ENCODE data around the gene LRRC63. TPM values are rescaled to one million over a fixed set of nuclear protein-coding genes. Genes with fewer than 3 reads are reported as not detected.

LRRC63 gene
- total and polyA plus RNA-seq, 2 of the 4 experiments (the other 2 are of a cell fraction): not detected

- DNase-seq: no peak
- H2AK5ac ChIP-seq (ENCODE audit: low read depth, low read length): no peak overlapping the region
- no peak overlapping the region for H3K23ac ChIP-seq (ENCODE audit: low read depth, low read length)
- ATAC-seq (ENCODE audit: low read depth): no peak
- no peak overlapping the region for H2AFZ ChIP-seq (replicated peaks; ENCODE audit: low read length, poor library complexity)
- no peaks in the 10 kb centered on the region for H3K9me3 ChIP-seq (ENCODE audit: control insufficient read depth, insufficient read depth, low read length)
- TF ChIP-seq RFX5 (IDR thresholded peaks at IDR 0.05; ENCODE audit: low read depth, low read length): no peak
- TF ChIP-seq CEBPB (IDR thresholded peaks at IDR 0.05; ENCODE audit: low read depth, low read length): no peak
- TF ChIP-seq SMC3 (IDR thresholded peaks at IDR 0.05; ENCODE audit: low read depth, low read length): no peak
- TF ChIP-seq POLR2A (IDR thresholded peaks at IDR 0.05; ENCODE audit: low read depth, low read length): no peak
- TF ChIP-seq, protein P1, sequence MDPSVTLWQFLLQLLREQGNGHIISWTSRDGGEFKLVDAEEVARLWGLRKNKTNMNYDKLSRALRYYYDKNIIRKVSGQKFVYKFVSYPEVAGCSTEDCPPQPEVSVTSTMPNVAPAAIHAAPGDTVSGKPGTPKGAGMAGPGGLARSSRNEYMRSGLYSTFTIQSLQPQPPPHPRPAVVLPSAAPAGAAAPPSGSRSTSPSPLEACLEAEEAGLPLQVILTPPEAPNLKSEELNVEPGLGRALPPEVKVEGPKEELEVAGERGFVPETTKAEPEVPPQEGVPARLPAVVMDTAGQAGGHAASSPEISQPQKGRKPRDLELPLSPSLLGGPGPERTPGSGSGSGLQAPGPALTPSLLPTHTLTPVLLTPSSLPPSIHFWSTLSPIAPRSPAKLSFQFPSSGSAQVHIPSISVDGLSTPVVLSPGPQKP (IDR thresholded peaks at IDR 0.05; ENCODE audit: borderline replicate concordance, low read depth, low read length): no peak
- TF ChIP-seq MAZ (IDR thresholded peaks at IDR 0.05; ENCODE audit: borderline replicate concordance, low read depth, low read length): no peak
- no peak for TF ChIP-seq MAFK (IDR thresholded peaks at IDR 0.05; ENCODE audit: low read depth, low read length)
- no peak for TF ChIP-seq MXI1 (IDR thresholded peaks at IDR 0.05; ENCODE audit: borderline replicate concordance, low read depth, low read length)
- TF ChIP-seq BHLHE40 (IDR thresholded peaks at IDR 0.05; ENCODE audit: low read depth, low read length): no peak
- TF ChIP-seq FOS (IDR thresholded peaks at IDR 0.05; ENCODE audit: low read depth, low read length): no peak
- TF ChIP-seq RAD21 (IDR thresholded peaks at IDR 0.05; ENCODE audit: low read length): no peak
- no peak for TF ChIP-seq CHD1 (IDR thresholded peaks at IDR 0.05; ENCODE audit: low read depth, low read length)
- no peak for TF ChIP-seq RCOR1 (IDR thresholded peaks at IDR 0.05; ENCODE audit: insufficient replicate concordance, low read length)
- TF ChIP-seq, protein P2, sequence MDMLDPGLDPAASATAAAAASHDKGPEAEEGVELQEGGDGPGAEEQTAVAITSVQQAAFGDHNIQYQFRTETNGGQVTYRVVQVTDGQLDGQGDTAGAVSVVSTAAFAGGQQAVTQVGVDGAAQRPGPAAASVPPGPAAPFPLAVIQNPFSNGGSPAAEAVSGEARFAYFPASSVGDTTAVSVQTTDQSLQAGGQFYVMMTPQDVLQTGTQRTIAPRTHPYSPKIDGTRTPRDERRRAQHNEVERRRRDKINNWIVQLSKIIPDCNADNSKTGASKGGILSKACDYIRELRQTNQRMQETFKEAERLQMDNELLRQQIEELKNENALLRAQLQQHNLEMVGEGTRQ (IDR thresholded peaks at IDR 0.05; ENCODE audit: low read depth, low read length): no peak
- no peak for TF ChIP-seq CTCF (conservative IDR thresholded peaks at IDR 0.05; ENCODE audit: low read depth, low read length)
- TF ChIP-seq NFE2L2 (IDR thresholded peaks at IDR 0.05; ENCODE audit: low read depth, low read length): no peak
- no peak overlapping the region for H3K4me2 ChIP-seq (ENCODE audit: low read depth, low read length)
- ChIA-PET CTCF (no interaction called here), POLR2A (ENCODE audit: unreplicated experiment) (no interaction called here)
- no peak overlapping the region for H3K9ac ChIP-seq (ENCODE audit: low read depth, low read length)
- no peak overlapping the region for H4K5ac ChIP-seq (ENCODE audit: low read depth, low read length)
- peaks cover 2% of the 10 kb centered on the region; the same call in 1 of the 2 replicates for H3K27me3 ChIP-seq (ENCODE audit: control insufficient read depth, insufficient read depth, low read length)
- no peak overlapping the region for H3K14ac ChIP-seq (replicated peaks; ENCODE audit: low read depth, low read length)
- dilution Hi-C loops (cut with HindIII; ENCODE audit: low sequenced_read_pairs, unreplicated experiment): no loop called here
- H4K8ac ChIP-seq (ENCODE audit: low read depth in 2 of 2, low read length in 2 of 2): no peak overlapping the region
- no peaks in the 10 kb centered on the region for H3K9me1 ChIP-seq (ENCODE audit: insufficient read depth, low read length)
- H3K18ac ChIP-seq (ENCODE audit: low read depth, low read length): no peak overlapping the region
- no peak overlapping the region for H2BK20ac ChIP-seq (ENCODE audit: low read depth, low read length)
- no peak overlapping the region for H3K56ac ChIP-seq (ENCODE audit: extremely low read depth, insufficient read depth, low read length)
- H3K36me3 ChIP-seq (ENCODE audit: control insufficient read depth, insufficient read depth, low read length): no peaks in the 10 kb centered on the region
- no peaks in the 10 kb centered on the region for H4K20me1 ChIP-seq (ENCODE audit: insufficient read depth, low read length)
- H3K4me3 ChIP-seq (ENCODE audit: insufficient read depth, low read depth, low read length): no peak overlapping the region
- H3K4me1 ChIP-seq (ENCODE audit: control insufficient read depth, insufficient read depth, low read length): no peaks in the 10 kb centered on the region
- in situ Hi-C loops (cut with MboI; ENCODE audit: low sequenced_read_pairs): no loop called here
- H4K91ac ChIP-seq (ENCODE audit: insufficient read depth, low read depth, low read length): no peak overlapping the region
- H2BK15ac ChIP-seq (ENCODE audit: low read depth, low read length): no peak overlapping the region
- WGBS, 2 experiments (ENCODE audit: extremely low coverage in 2 of 2, insufficient read length in 1 of 2): no CpG with 5 or more reads among the region's 2 CpGs
- no peak overlapping the region for H2BK5ac ChIP-seq (ENCODE audit: low read depth, low read length, poor library complexity, severe bottlenecking)
- no peak overlapping the region for H3K4ac ChIP-seq (ENCODE audit: low read depth, low read length)
- H3K27ac ChIP-seq (ENCODE audit: insufficient read depth, low read length): no peak overlapping the region
- intact Hi-C loops (cut with micrococcal nuclease): no loop called here
- no peaks in the 10 kb centered on the region for H3K79me1 ChIP-seq (ENCODE audit: low read depth in 1 of 2, low read length in 2 of 2)
- H2AK9ac ChIP-seq (replicated peaks; ENCODE audit: low read depth, low read length, poor library complexity): no peak overlapping the region
- BruUV-seq (replicated peaks): no TSS peak
- no peak overlapping the region for H2BK120ac ChIP-seq (ENCODE audit: low read depth, low read length)
Measured at GRCh38 chr13:46182491-46182877, 29.2 kb upstream of the LRRC63 start.
